Liver (tissue), 9 donors: ENCODE results near the gene WWC2. TPM values are rescaled to one million over a fixed set of nuclear protein-coding genes. Genes with fewer than 3 reads are reported as not detected.
A peak's percentile ranks its signal among the peaks of the same experiment; 100 is the strongest.

ENCODE experiments used
- DNase-seq: peaks from one replicate; pipeline ENCODE4 v3.0.0-alpha.2; 2017; ENCODE audit warnings: low spot score
- H3K27ac ChIP-seq, 2 donors: one replicate each; pipeline ENCODE4 v1.7.0; 2013; ENCODE audit warnings: inconsistent platforms in 2 of 2, low read length in 2 of 2, control low read depth in 1 of 2, low read depth in 1 of 2, mild to moderate bottlenecking in 1 of 2
- H3K27me3 ChIP-seq, 4 donors: one replicate each; pipeline versions ENCODE4 v1.6.1 to v1.7.0; 2013; ENCODE audit warnings: low read length in 3 of 4, inconsistent platforms in 1 of 4, mild to moderate bottlenecking in 1 of 4, moderate library complexity in 1 of 4; ENCODE audit not compliant: control insufficient read depth in 4 of 4, insufficient read depth in 4 of 4
- H3K36me3 ChIP-seq, 4 donors: one replicate each; pipeline versions ENCODE4 v1.6.1 to v1.7.0; 2013; ENCODE audit warnings: low read length in 3 of 4, mild to moderate bottlenecking in 3 of 4, low read depth in 1 of 4, moderate library complexity in 1 of 4; ENCODE audit not compliant: control insufficient read depth in 4 of 4, insufficient read depth in 3 of 4
- H3K4me1 ChIP-seq, 4 donors: one replicate each; pipeline versions ENCODE4 v1.6.1 to v1.7.0; 2013; ENCODE audit warnings: low read length in 3 of 4, mild to moderate bottlenecking in 3 of 4, moderate library complexity in 1 of 4; ENCODE audit not compliant: control insufficient read depth in 4 of 4, insufficient read depth in 4 of 4
- H3K4me3 ChIP-seq, 3 donors: one replicate each; pipeline versions ENCODE4 v1.6.1 to v1.7.0; 2013; ENCODE audit warnings: low read length in 3 of 3, control low read depth in 1 of 3, low read depth in 1 of 3, mild to moderate bottlenecking in 1 of 3
- H3K9ac ChIP-seq, 2 donors: one replicate each; pipeline ENCODE4 v1.7.0; 2013; ENCODE audit warnings: low read length in 2 of 2, mild to moderate bottlenecking in 2 of 2, moderate library complexity in 2 of 2, control low read depth in 1 of 2, low read depth in 1 of 2
- H3K9me3 ChIP-seq, 4 donors: one replicate each; pipeline versions ENCODE4 v1.6.1 to v1.7.0; 2013; ENCODE audit warnings: low read length in 3 of 4; ENCODE audit not compliant: control insufficient read depth in 4 of 4
- ATF3 ChIP-seq: IDR thresholded peaks from 2 replicates; pipeline ENCODE4 v1.6.1; 2016; ENCODE audit warnings: antibody characterized with exemption
- CTCF ChIP-seq: fragments of 150-350 bp; IDR thresholded peaks from 2 replicates; pipeline ENCODE4 v1.5.1; 2017; ENCODE audit warnings: improper control_type of control experiment, low read depth, low read length; ENCODE audit not compliant: missing input control
- EGR1 ChIP-seq, 2 donors: IDR thresholded peaks; 2 replicates each; pipeline ENCODE4 v1.6.1; 2016 to 2018; ENCODE audit warnings: antibody characterized with exemption in 2 of 2, low read depth in 2 of 2
- FOXA1 ChIP-seq: IDR thresholded peaks from 2 replicates; pipeline ENCODE4 v1.6.1; 2016; ENCODE audit warnings: antibody characterized with exemption
- FOXA2 ChIP-seq: IDR thresholded peaks from 2 replicates; pipeline ENCODE4 v1.6.1; 2016; ENCODE audit warnings: antibody characterized with exemption
- GABPA ChIP-seq, 2 donors: IDR thresholded peaks in 1 of 2; conservative IDR thresholded peaks in 1 of 2; 2 replicates each; pipeline ENCODE4 v1.6.1; 2016; ENCODE audit warnings: antibody characterized with exemption in 2 of 2, mild to moderate bottlenecking in 1 of 2, moderate library complexity in 1 of 2
- HNF4A ChIP-seq, 2 donors: conservative IDR thresholded peaks; 2 replicates each; pipeline ENCODE4 v1.6.1; 2016; ENCODE audit warnings: antibody characterized with exemption in 2 of 2, mild to moderate bottlenecking in 2 of 2
- HNF4G ChIP-seq: IDR thresholded peaks from 2 replicates; pipeline ENCODE4 v1.6.1; 2016; ENCODE audit warnings: antibody characterized with exemption
- JUND ChIP-seq, 2 donors: IDR thresholded peaks; 2 replicates each; pipeline ENCODE4 v1.6.1; 2016; ENCODE audit warnings: antibody characterized with exemption in 2 of 2
- MAX ChIP-seq: IDR thresholded peaks from 2 replicates; pipeline ENCODE4 v1.6.1; 2016; ENCODE audit warnings: antibody characterized with exemption
- NR2F2 ChIP-seq: IDR thresholded peaks from 2 replicates; pipeline ENCODE4 v1.6.1; 2016; ENCODE audit warnings: antibody characterized with exemption
- RAD21 ChIP-seq, 2 donors: IDR thresholded peaks; 2 replicates each; pipeline ENCODE4 v1.6.1; 2016; ENCODE audit warnings: antibody characterized with exemption in 2 of 2, mild to moderate bottlenecking in 2 of 2
- REST ChIP-seq: IDR thresholded peaks from 2 replicates; pipeline ENCODE4 v1.6.1; 2016; ENCODE audit warnings: antibody characterized with exemption, mild to moderate bottlenecking
- RXRA ChIP-seq, 2 donors: IDR thresholded peaks; 2 replicates each; pipeline ENCODE4 v1.6.1; 2017 to 2018; ENCODE audit warnings: antibody characterized with exemption in 2 of 2, mild to moderate bottlenecking in 1 of 2
- SP1 ChIP-seq: IDR thresholded peaks from 2 replicates; pipeline ENCODE4 v1.6.1; 2018; ENCODE audit warnings: antibody characterized with exemption, mild to moderate bottlenecking
- TAF1 ChIP-seq: conservative IDR thresholded peaks from 2 replicates; pipeline ENCODE4 v1.6.1; 2016; ENCODE audit warnings: antibody characterized with exemption, mild to moderate bottlenecking
- YY1 ChIP-seq: IDR thresholded peaks from 2 replicates; pipeline ENCODE4 v1.6.1; 2016; ENCODE audit warnings: antibody characterized with exemption, mild to moderate bottlenecking
- ZBTB33 ChIP-seq: IDR thresholded peaks from 2 replicates; pipeline ENCODE4 v1.6.1; 2016; ENCODE audit warnings: antibody characterized with exemption
- WGBS: extraction: QIAGEN DNeasy Blood & Tissue Kit; methylation state at CpG from one replicate; pipeline ENCODE4 v1.1.7; 2013; 5-methylcytosine and 5-hydroxymethylcytosine counted together
- polyA plus RNA-seq, 2 donors: library from polyadenylated mRNA; stranded (reverse) in 1 of 2; unstranded in 1 of 2; fragments of 200-250 nt in 1 of 2; fragments of >200 nt in 1 of 2; fragmentation: Nextera tagmentation in 1 of 2; extraction: Ambion mirVana in 1 of 2; gene quantifications; one replicate each; pipeline versions ENCODE4 v1.2.1 to v1.2.3, GENCODE V29; 2013 to 2015
- total RNA-seq, 2 donors: library from RNA; depleted of rRNA; stranded (reverse); fragments of >200 nt; gene quantifications; one replicate each; pipeline ENCODE4 v1.2.3, GENCODE V29; 2014
- donor health status: healthy.
- donor health status: healthy.
- donor health status: healthy.
- donor health status: healthy.
- donor health status: healthy.

Gene WWC2
- total and polyA plus RNA-seq, 4 donors, result 8.6 to 60.1 (median 13.3) TPM

GRCh38 chr4:183333983-183334382, 234.9 kb downstream of the WWC2 start:
- Histone ChIP-seq H3K9ac (no peak overlapping the region), H3K27me3 (no peaks in the 10 kb centered on the region), H3K4me3 (no peak overlapping the region), H3K4me1 (no peaks in the 10 kb centered on the region), H3K27ac (no peak overlapping the region), H3K9me3 (peaks cover 0 to under 1% (median 0%) of the 10 kb centered on the region in 4 donors), H3K36me3 (no peaks in the 10 kb centered on the region)
- DNase-seq, result no peak
- 79% methylated on average over 6 of the region's 6 CpGs for WGBS
- TF ChIP-seq TAF1 (no peak), ZBTB33 (no peak), MAX (no peak), GABPA (IDR thresholded peaks at IDR 0.05 in 1 of 2, conservative IDR thresholded peaks at IDR 0.05 in 1 of 2) (no peak), HNF4A (conservative IDR thresholded peaks at IDR 0.05) (peak; percentile 19 to 23)

GRCh38 chr4:183335369-183335940, 236.4 kb downstream of the WWC2 start:
- H3K27me3 ChIP-seq, result no peaks in the 10 kb centered on the region
- TF ChIP-seq YY1 (no peak), JUND (IDR thresholded peaks at IDR 0.05) (peak in 1 of 2 donors; percentile 63)
- 80% methylated on average over 3 of the region's 3 CpGs for WGBS
- DNase-seq, result no peak
- H3K4me3 ChIP-seq, result no peak overlapping the region
- no peaks in the 10 kb centered on the region for H3K4me1 ChIP-seq
- no peaks in the 10 kb centered on the region for H3K36me3 ChIP-seq
- H3K27ac ChIP-seq, result no peak overlapping the region
- no peak overlapping the region for H3K9ac ChIP-seq
- no peaks in the 10 kb centered on the region for H3K9me3 ChIP-seq

GRCh38 chr4:183337349-183337748, 238.3 kb downstream of the WWC2 start:
- no peak for DNase-seq
- no peak overlapping the region for H3K4me3 ChIP-seq
- no peak for TF ChIP-seq ATF3
- TF ChIP-seq TAF1, result no peak
- no peak for TF ChIP-seq HNF4G
- TF ChIP-seq EGR1 (IDR thresholded peaks at IDR 0.05; ENCODE audit: low read depth in 2 of 2), result no peak
- TF ChIP-seq NR2F2, result no peak
- TF ChIP-seq YY1, result no peak
- no peak for TF ChIP-seq GABPA (IDR thresholded peaks at IDR 0.05 in 1 of 2, conservative IDR thresholded peaks at IDR 0.05 in 1 of 2)
- TF ChIP-seq ZBTB33, result no peak
- TF ChIP-seq REST, result no peak
- TF ChIP-seq CTCF, result no peak
- no peak for TF ChIP-seq FOXA2
- TF ChIP-seq SP1, result no peak
- no peak for TF ChIP-seq RXRA (IDR thresholded peaks at IDR 0.05)
- TF ChIP-seq RAD21 (IDR thresholded peaks at IDR 0.05), result no peak
- TF ChIP-seq MAX, result no peak
- no peak for TF ChIP-seq HNF4A (conservative IDR thresholded peaks at IDR 0.05)
- no peak for TF ChIP-seq JUND (IDR thresholded peaks at IDR 0.05)
- TF ChIP-seq FOXA1, result no peak
- H3K4me1 ChIP-seq, result no peaks in the 10 kb centered on the region
- no peaks in the 10 kb centered on the region for H3K36me3 ChIP-seq
- 91% methylated on average over 9 of the region's 9 CpGs for WGBS
- no peak overlapping the region for H3K9ac ChIP-seq
- H3K27me3 ChIP-seq, result no peaks in the 10 kb centered on the region
- no peak overlapping the region for H3K27ac ChIP-seq
- H3K9me3 ChIP-seq, result no peaks in the 10 kb centered on the region
